Activated CD4-positive, alpha-beta T cell treated with anti-CD3 and anti-CD28 coated beads for 36 hours (primary cell): ENCODE data around the gene RCOR2. TPM values are rescaled to one million over a fixed set of nuclear protein-coding genes. Genes with fewer than 3 reads are reported as not detected.

Experiments used
- ATAC-seq: fragments of 200-7000 bp; cut with Tn5 transposase; one replicate; pipeline ENCODE4 v1.10.0; 2021; ENCODE audit warnings: mild to moderate bottlenecking, moderate library complexity
- CTCF ChIA-PET: fragments of 350-600 bp; sonication (Branson Sonifier 250); formaldehyde crosslinking; loops from one replicate; lab custom pipeline; 2021; ENCODE audit warnings: antibody characterized with exemption; lab: Charles Lee
- POLR2A ChIA-PET: fragments of 350-600 bp; sonication (Branson Sonifier 250); formaldehyde crosslinking; loops from one replicate; lab custom pipeline; 2021; ENCODE audit warnings: antibody characterized with exemption, inconsistent platforms; lab: Charles Lee
- DNase-seq: peaks from one replicate; pipeline ENCODE4 v3.0.0-alpha.2; 2020
- H3K27ac Mint-ChIP-seq: one replicate; pipeline ENCODE4 v1.8.0; 2021; ENCODE audit warnings: mixed read lengths
- H3K27me3 Mint-ChIP-seq: one replicate; pipeline ENCODE4 v1.8.0; 2021; ENCODE audit warnings: mixed read lengths
- H3K36me3 Mint-ChIP-seq: one replicate; pipeline ENCODE4 v1.8.0; 2021; ENCODE audit warnings: low read depth, mixed read lengths
- H3K4me1 Mint-ChIP-seq: one replicate; pipeline ENCODE4 v1.8.0; 2021; ENCODE audit warnings: mixed read lengths
- H3K4me3 Mint-ChIP-seq: one replicate; pipeline ENCODE4 v1.8.0; 2021; ENCODE audit warnings: mild to moderate bottlenecking, moderate library complexity, mixed read lengths
- H3K9me3 Mint-ChIP-seq: one replicate; pipeline ENCODE4 v1.8.0; 2021; ENCODE audit warnings: low read depth, mixed read lengths
- intact Hi-C, 2 experiments: fragments of 100-400 bp; cut with DNase I in 1 of 2; cut with micrococcal nuclease in 1 of 2; formaldehyde crosslinking; loops; one replicate each; pipeline versions ENCODE4 v1.14.2 to v1.15.1; 2022 to 2024; cut with DNase I, micrococcal nuclease
- total RNA-seq, 2 experiments: library from RNA; stranded (reverse); gene quantifications; one replicate each; pipeline ENCODE4 v1.2.3, GENCODE V29; 2021

Gene RCOR2
- total RNA-seq, 2 experiments from 2014 or later: 0.37 TPM

DNA sequence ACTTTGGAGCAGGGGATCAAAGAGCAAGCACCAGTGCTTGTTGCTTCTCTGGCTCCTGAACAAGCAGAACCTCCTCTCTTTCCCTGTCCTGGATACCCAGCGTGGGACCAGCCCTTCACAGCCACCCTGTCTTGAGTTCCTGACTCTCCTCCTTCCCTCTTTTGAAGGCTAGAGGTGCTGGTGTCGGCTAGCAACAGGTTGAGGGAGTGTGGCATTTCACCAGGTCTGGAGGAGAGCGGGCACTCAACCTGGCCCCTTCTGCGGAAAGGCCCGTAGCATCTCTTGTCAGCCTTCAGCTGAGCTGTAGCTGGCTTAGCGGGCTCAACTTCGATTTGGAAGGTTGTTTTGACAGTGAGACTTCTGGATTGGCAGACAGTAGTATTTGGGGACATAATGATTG, 26.6 kb downstream of the RCOR2 start:
- DNase-seq (no peak), ATAC-seq (no peak)
- Mint-ChIP-seq H3K4me3 (no peak overlapping the region), H3K4me1 (peaks cover 62% of the 10 kb centered on the region), H3K9me3 (no peaks in the 10 kb centered on the region), H3K27me3 (no peaks in the 10 kb centered on the region), H3K27ac (no peak overlapping the region), H3K36me3 (peaks cover 11% of the 10 kb centered on the region)
- ChIA-PET CTCF (interaction anchor here (0.6 kb wide), 1 partner anchor 16 kb away, joined by 3 read pairs; no protein-coding TSS in a partner anchor), POLR2A (no interaction called here)
- intact Hi-C loops: no loop called here

DNA sequence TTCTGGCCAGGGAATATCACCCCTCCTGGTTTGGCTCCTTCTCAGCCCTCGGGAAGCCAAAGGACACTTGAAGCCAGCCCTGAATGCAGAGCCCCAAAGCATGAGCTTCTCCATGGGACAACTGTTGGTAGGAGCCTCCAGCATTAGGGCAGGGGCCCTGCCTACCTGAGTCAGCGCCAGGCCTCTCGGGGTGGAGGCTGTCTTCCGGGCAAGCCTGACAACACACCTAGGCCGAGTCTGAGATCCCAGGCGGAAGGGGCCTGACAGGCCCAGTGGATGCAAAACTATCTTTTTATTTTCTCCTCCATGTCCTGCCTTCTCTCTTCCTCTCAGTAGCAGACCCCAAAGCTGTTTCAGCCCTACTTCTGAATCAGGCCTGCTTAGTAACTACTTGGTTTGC, 27.6 kb downstream of the RCOR2 start:
- peaks cover 68% of the 10 kb centered on the region for H3K4me1 Mint-ChIP-seq
- DNase-seq (no peak), ATAC-seq (no peak)
- H3K4me3 Mint-ChIP-seq: peak overlapping the region; percentile 81
- intact Hi-C loops: loop anchor here (2.0 to 5.0 kb wide), 3 partner anchors 23 to 52 kb away; partner anchors contain the start of genes MARK2 (in 1 of the 2) and RCOR2 (in 1 of the 2)
- ChIA-PET POLR2A (no interaction called here), CTCF (interaction anchor here (0.6 to 1.2 kb wide), 2 partner anchors 20 to 51 kb away, joined by 3 to 5 read pairs; partner anchors contain the start of gene MARK2)
- H3K36me3 Mint-ChIP-seq: peaks cover 12% of the 10 kb centered on the region
- peak overlapping the region; percentile 70 for H3K27ac Mint-ChIP-seq
- H3K27me3 Mint-ChIP-seq: no peaks in the 10 kb centered on the region
- H3K9me3 Mint-ChIP-seq: no peaks in the 10 kb centered on the region

DNA sequence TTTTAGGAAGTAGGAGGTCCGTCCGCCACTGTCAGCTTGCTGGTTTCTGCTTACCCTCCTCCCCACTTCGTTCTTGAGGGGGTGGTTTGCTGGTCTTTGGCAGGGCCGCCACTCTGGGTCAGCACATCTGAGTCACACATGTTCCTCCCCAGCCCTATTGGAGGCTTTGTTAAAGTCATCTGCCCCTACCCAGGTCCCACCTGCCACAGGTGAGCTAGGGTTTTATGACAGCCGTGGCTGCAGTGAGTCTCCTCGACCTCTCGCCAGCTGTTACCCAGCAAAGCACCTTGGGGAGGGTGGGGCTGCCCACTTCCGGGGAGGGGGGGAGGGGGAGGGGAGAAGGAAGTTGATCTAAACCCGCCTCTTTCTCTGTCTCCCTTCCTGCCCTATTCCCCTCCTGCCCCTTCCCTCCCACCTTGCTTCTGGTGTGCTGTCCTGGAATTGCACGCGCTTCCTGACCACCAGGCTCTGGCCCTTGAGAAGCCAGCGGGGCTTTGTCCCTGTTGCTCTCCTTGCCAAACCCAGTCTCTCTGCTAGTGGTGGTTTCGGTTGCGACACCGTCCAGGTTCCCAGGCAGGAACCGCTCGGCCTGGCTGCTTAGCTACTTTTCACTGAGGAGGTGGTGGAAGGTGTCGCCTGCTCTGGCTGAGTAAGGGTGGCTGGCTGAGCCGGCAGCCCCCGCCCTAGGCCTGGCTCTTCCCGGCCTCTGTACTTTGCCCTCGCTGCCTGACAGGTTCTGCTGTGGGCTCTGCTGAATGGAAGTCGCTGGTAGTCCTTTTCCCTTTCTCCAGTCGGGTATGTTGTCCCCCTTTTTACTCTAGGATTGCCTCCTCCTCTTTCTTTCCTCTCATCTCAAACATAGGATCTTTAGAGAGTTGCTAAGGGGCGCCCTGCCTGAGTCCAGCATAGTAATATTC, 28.5 kb downstream of the RCOR2 start:
- peak overlapping the region; percentile 81 for H3K4me3 Mint-ChIP-seq
- ATAC-seq: peak; percentile 88
- peak; percentile 83 for DNase-seq
- peaks cover 12% of the 10 kb centered on the region for H3K36me3 Mint-ChIP-seq
- H3K27me3 Mint-ChIP-seq: no peaks in the 10 kb centered on the region
- peak overlapping the region; percentile 92 for H3K27ac Mint-ChIP-seq
- no peaks in the 10 kb centered on the region for H3K9me3 Mint-ChIP-seq
- peaks cover 75% of the 10 kb centered on the region for H3K4me1 Mint-ChIP-seq
- ChIA-PET CTCF (interaction anchor here (0.9 to 1.5 kb wide), 3 partner anchors 10 to 19 kb away, joined by 4 to 5 read pairs (median 5); no protein-coding TSS in a partner anchor), POLR2A (no interaction called here)
- intact Hi-C loops: loop anchor here (1.0 to 5.0 kb wide), 6 partner anchors 22 to 51 kb away; partner anchors contain the start of genes MARK2 (in 2 of the 2) and RCOR2 (in 1 of the 2)

DNA sequence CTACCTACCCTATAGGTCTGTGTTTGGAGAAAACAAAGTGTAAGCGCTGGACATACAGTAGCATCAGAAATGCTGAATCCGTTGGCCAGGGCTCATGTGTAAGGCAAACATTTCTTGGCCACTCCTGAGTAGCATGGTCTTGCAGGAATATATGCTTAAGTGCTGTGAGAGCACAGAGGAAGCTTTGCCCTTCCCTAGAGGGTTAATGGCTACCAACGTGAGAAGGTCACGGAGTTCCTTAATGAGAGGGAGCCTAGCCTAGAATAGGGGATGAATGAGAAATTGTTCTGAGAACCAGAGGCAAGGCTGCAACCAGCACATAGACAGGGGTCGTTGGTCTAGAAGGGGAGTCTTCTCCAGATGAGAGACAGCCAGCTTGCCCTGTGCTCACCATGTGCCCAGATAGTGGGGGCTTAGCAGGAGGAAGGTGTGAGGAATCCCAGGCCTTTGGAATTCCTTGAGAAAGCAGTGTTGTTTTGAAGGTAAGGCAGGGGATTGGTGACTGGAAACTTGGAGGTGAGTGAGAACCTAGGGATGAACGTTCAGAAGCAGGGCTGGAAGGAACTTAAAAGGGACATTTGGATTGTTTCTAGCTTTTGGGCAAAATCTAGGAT, 29.5 kb downstream of the RCOR2 start:
- no peak for ATAC-seq

DNA sequence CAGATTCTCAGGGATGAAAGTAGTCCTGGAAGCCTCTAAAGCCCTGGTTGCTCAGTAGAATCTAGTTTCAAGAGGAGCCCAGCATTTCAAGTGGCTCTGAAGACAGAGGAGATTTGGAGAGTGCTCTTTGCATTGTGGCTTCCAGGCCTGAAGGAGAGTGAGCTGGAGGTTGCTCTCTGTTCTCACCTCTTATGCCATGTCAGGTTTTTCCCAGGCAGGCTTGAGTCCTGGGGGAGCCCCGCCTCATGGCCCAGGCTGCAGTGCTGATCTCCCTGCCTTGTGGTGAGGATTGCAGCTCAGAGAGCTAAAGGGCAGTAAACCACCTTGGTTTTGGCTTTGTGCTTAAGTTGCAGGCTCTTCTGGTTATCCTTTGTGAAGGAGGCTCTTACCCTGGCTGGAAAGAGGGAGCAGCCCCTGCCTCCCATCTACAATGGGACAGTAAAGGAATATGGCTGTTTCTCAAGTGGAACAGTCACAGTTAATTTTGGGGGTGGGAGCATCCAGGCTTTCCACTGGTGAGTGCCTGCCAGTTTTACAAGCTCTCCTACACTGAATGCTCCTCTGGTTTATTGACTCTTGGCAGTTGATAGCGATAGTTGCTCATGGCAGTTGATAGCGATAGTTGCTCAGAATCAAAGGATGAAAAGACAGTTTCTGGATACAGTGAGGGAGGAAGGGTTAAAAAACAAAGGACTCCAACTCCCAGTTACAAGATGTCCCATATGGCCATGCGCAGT, 32.6 kb downstream of the RCOR2 start:
- CTCF ChIA-PET: interaction anchor here (0.7 to 1.3 kb wide), 4 partner anchors 13 to 417 kb away, joined by 3 to 4 read pairs (median 3); partner anchors contain the start of gene MARK2
- POLR2A ChIA-PET: no interaction called here
- H3K36me3 Mint-ChIP-seq: peaks cover 11% of the 10 kb centered on the region
- H3K9me3 Mint-ChIP-seq: no peaks in the 10 kb centered on the region
- no peaks in the 10 kb centered on the region for H3K27me3 Mint-ChIP-seq
- H3K27ac Mint-ChIP-seq: peak overlapping the region; percentile 72
- no peak for ATAC-seq
- intact Hi-C loops: no loop called here
- peaks cover 77% of the 10 kb centered on the region for H3K4me1 Mint-ChIP-seq
- H3K4me3 Mint-ChIP-seq: no peak overlapping the region
- DNase-seq: no peak

More for the DNA sequence above, 29.5 kb downstream of the RCOR2 start:
- Mint-ChIP-seq H3K9me3 (no peaks in the 10 kb centered on the region), H3K36me3 (peaks cover 10% of the 10 kb centered on the region), H3K27me3 (no peaks in the 10 kb centered on the region), H3K4me1 (peaks cover 81% of the 10 kb centered on the region), H3K4me3 (peak overlapping the region; percentile 41), H3K27ac (peak overlapping the region; percentile 56)
- ChIA-PET POLR2A (no interaction called here), CTCF (interaction anchor here (0.9 to 1.5 kb wide), 2 partner anchors 9 to 14 kb away, joined by 4 to 5 read pairs; no protein-coding TSS in a partner anchor)
- DNase-seq: no peak
- intact Hi-C loops: loop anchor here in 1 of 2 experiments (5.0 kb wide), 1 partner anchor 50 kb away; the partner anchor contains the start of gene MARK2

DNA sequence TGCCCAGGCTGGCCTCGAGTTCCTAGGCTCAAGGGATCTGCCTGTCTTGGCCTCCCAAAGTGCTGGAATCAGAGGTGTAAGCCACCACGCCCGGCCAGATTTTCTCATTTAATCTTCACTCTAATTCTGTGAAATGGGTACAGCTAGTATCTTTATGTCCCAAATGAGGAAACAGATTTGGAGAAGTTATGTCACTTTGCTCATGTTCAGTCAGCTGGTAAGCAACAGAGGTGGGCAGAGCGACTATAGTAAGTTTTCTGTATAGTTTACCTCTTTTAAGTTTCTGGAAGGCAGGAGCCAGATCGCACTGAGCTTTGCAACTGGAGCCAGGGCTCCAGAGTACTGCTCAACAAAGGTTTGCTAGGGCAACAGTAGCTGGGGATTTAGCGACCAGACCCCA, 33.2 kb downstream of the RCOR2 start:
- DNase-seq (no peak), ATAC-seq (no peak)
- Mint-ChIP-seq H3K4me1 (peaks cover 76% of the 10 kb centered on the region), H3K27ac (no peak overlapping the region), H3K27me3 (no peaks in the 10 kb centered on the region), H3K9me3 (no peaks in the 10 kb centered on the region), H3K4me3 (no peak overlapping the region), H3K36me3 (peaks cover 11% of the 10 kb centered on the region)
- intact Hi-C loops: no loop called here
- CTCF ChIA-PET: interaction anchor here (0.8 to 1.3 kb wide), 4 partner anchors 17 to 418 kb away, joined by 3 to 4 read pairs (median 3); partner anchors contain the start of gene MARK2
- POLR2A ChIA-PET: interaction anchor here (0.6 kb wide), 1 partner anchor 40 kb away, joined by 4 read pairs; no protein-coding TSS in a partner anchor

DNA sequence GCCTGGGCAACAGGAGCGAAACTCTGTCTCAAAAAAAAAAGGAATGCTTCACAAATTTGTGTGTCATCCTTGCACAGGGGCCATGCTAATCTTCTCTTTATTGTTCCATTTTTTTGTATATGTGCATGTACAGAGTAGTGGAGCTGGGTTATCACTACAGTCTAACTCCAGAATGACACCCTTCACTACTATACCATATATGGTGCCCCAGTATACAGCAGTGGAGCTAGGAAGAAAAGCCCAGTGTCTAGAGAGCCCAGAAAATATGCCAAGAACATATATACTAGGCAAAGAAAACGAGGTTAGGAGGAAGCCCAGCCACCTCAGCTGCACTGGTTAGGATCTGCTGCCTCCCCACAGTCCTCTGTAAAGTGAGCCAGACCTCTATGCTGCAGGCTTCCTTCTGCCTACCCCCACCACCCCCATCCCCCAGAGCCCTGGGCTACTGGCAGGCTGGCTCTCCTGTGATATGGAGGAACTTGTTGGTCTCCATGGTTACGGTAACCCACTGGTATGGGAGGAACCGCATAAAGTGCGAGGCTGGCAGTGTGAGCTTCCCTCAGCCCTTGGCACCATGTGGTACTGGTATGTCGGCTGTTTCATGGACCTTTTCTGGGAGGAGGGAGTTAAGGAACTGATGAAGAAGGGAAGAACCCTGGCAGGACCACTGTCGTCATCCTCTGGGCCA, 34.3 kb downstream of the RCOR2 start:
- Mint-ChIP-seq H3K27ac (no peak overlapping the region), H3K4me3 (no peak overlapping the region), H3K9me3 (no peaks in the 10 kb centered on the region), H3K36me3 (peaks cover 14% of the 10 kb centered on the region), H3K27me3 (no peaks in the 10 kb centered on the region), H3K4me1 (peaks cover 76% of the 10 kb centered on the region)
- ATAC-seq (peak; percentile 36), DNase-seq (no peak)
- CTCF ChIA-PET: interaction anchor here (0.8 to 1.3 kb wide), 2 partner anchors 16 to 22 kb away, joined by 3 to 4 read pairs; no protein-coding TSS in a partner anchor
- POLR2A ChIA-PET: interaction anchor here (0.6 to 1.0 kb wide), 5 partner anchors 9 to 961 kb away, joined by 3 to 10 read pairs (median 3); no protein-coding TSS in a partner anchor
- intact Hi-C loops: no loop called here

DNA sequence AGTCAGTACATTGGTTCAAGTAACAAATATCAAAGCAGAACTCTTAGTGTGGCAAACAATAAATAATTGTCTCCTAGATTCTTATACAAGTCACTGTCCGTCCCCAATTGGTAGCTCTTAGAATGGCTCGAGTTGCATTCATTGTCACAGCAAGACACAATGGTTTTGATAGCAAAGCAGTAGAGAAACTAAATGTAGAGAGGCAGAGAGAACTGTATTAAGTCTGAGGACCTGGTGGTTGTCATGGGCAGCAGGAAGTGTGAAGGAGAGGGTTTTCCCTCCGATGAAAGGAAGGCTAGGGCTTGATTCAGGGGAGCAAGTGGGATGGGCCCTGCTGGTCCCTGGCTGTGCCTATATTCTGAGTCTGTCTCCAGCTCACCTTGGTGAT, 36.6 kb downstream of the RCOR2 start:
- Mint-ChIP-seq H3K36me3 (peaks cover 16% of the 10 kb centered on the region), H3K27me3 (no peaks in the 10 kb centered on the region), H3K27ac (peak overlapping the region; percentile 64), H3K9me3 (no peaks in the 10 kb centered on the region), H3K4me3 (no peak overlapping the region), H3K4me1 (peaks cover 74% of the 10 kb centered on the region)
- ATAC-seq (no peak), DNase-seq (no peak)
- ChIA-PET POLR2A (no interaction called here), CTCF (interaction anchor here (0.6 kb wide), 1 partner anchor 38 kb away, joined by 3 read pairs; no protein-coding TSS in a partner anchor)
- intact Hi-C loops: no loop called here

DNA sequence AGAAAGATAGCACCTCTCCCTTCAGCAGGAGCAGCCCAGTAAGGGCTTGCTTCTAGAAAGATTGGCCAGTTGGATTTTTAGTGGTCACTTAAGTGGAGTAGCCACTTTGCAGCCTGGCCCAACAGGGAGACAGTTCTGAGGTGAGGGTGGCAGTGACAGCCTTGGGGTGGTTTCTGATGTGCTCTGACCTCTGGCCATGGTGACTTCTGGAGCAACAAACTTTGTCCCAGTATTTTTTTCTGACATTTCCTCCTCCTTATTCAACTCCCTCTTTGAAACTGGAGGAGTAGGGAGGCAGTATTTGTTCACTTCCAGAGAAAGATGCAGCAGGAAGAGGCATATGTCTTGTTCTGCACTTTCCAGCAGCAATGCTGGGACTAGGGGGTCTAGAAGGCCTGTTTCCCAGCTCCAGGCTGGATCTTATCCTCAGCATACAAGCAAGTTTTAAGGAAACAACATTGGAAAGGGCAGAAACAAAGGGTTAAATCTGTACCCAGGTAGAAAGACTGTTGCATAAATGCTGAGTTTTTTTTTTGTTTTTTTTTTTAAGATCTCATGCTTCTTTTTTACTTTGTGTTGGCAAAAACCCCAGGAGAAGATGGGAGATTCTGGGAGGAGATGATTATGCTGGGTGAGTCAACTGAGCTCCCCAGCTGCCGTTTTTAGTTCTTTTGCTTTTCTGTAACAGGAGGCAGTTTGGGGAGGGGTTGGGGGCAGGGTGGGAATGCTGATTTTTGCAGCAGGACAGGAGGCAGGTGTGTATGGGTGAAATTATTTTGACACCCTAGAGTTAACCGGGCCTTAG, 37.2 kb downstream of the RCOR2 start:
- peaks cover 75% of the 10 kb centered on the region for H3K4me1 Mint-ChIP-seq
- ChIA-PET POLR2A (no interaction called here), CTCF (interaction anchor here (0.6 to 0.7 kb wide), 3 partner anchors 12 to 49 kb away, joined by 3 read pairs; no protein-coding TSS in a partner anchor)
- peak overlapping the region; percentile 64 for H3K27ac Mint-ChIP-seq
- intact Hi-C loops: no loop called here
- H3K36me3 Mint-ChIP-seq: peaks cover 17% of the 10 kb centered on the region
- no peak overlapping the region for H3K4me3 Mint-ChIP-seq
- no peaks in the 10 kb centered on the region for H3K27me3 Mint-ChIP-seq
- ATAC-seq (no peak), DNase-seq (no peak)
- H3K9me3 Mint-ChIP-seq: no peaks in the 10 kb centered on the region
